NCI-H446 treated with DMSO at 0.1 percent for 48 hours (cell line): ENCODE measurements around the gene ISM2.
"Not testable (repeated sequence)": the region's sequence is repeated elsewhere in the genome, so short reads cannot be mapped to it uniquely, and the experiment has no call there.

Source experiments
- DNase-seq: peaks from one replicate; lab custom pipeline; 2025; lab: John Stamatoyannopoulos, UW

Gene ISM2

GRCh38 chr14:77498120-77498979 lies at the start of gene ISM2:
ISM2 (minus strand) TSS chr14:77498816; CDS start chr14:77498793, 23 bp downstream.
- DNase-seq: no peak

- DNase-seq: no peak
Measured at GRCh38 chr14:77547512-77548180, 49.0 kb upstream of the ISM2 start.

- not testable (repeated sequence) for DNase-seq
Measured at GRCh38 chr14:77545171-77545570, 46.6 kb upstream of the ISM2 start.

GRCh38 chr14:77544571-77544970 lies 46.0 kb upstream of the ISM2 start:
- no peak for DNase-seq

- no peak for DNase-seq
Measured at GRCh38 chr14:77543637-77544334, 45.2 kb upstream of the ISM2 start.

- no peak for DNase-seq
Measured at GRCh38 chr14:77543240-77543551, 44.6 kb upstream of the ISM2 start.

GRCh38 chr14:77542421-77543239 lies 44.0 kb upstream of the ISM2 start:
- DNase-seq: no peak

- no peak for DNase-seq
Measured at GRCh38 chr14:77541905-77542304, 43.3 kb upstream of the ISM2 start.

- DNase-seq: not testable (repeated sequence)
Measured at GRCh38 chr14:77536951-77537350, 38.3 kb upstream of the ISM2 start.

GRCh38 chr14:77531071-77531470 lies 32.5 kb upstream of the ISM2 start:
- DNase-seq: no peak

- DNase-seq: no peak
Measured at GRCh38 chr14:77529963-77530362, 31.3 kb upstream of the ISM2 start.

GRCh38 chr14:77529213-77529612 lies 30.6 kb upstream of the ISM2 start:
- no peak for DNase-seq

GRCh38 chr14:77528701-77529100 lies 30.1 kb upstream of the ISM2 start:
- not testable (repeated sequence) for DNase-seq

GRCh38 chr14:77526266-77526665 lies 27.6 kb upstream of the ISM2 start:
- DNase-seq: no peak

- no peak for DNase-seq
Measured at GRCh38 chr14:77524536-77524935, 25.9 kb upstream of the ISM2 start.

- DNase-seq: no peak
Measured at GRCh38 chr14:77523109-77523508, 24.5 kb upstream of the ISM2 start.

- no peak for DNase-seq
Measured at GRCh38 chr14:77520555-77520954, 21.9 kb upstream of the ISM2 start.

- DNase-seq: no peak
Measured at GRCh38 chr14:77516126-77516525, 17.5 kb upstream of the ISM2 start.

- no peak for DNase-seq
Measured at GRCh38 chr14:77511486-77512162, 13.0 kb upstream of the ISM2 start.

- DNase-seq: no peak
Measured at GRCh38 chr14:77509366-77509765, 10.8 kb upstream of the ISM2 start.

GRCh38 chr14:77508876-77509275 lies 10.3 kb upstream of the ISM2 start:
- no peak for DNase-seq
